Liver (tissue), 3 donors: ENCODE data around the gene ABTB2.

Source experiments
- ATF3 ChIP-seq: IDR thresholded peaks from 2 replicates; pipeline ENCODE4 v1.6.1; 2016; ENCODE audit warnings: antibody characterized with exemption
- CTCF ChIP-seq: fragments of 150-350 bp; IDR thresholded peaks from 2 replicates; pipeline ENCODE4 v1.5.1; 2017; ENCODE audit warnings: improper control_type of control experiment, low read depth, low read length; ENCODE audit not compliant: missing input control
- FOXA1 ChIP-seq: IDR thresholded peaks from 2 replicates; pipeline ENCODE4 v1.6.1; 2016; ENCODE audit warnings: antibody characterized with exemption
- GABPA ChIP-seq, 2 donors: IDR thresholded peaks in 1 of 2; conservative IDR thresholded peaks in 1 of 2; 2 replicates each; pipeline ENCODE4 v1.6.1; 2016; ENCODE audit warnings: antibody characterized with exemption in 2 of 2, mild to moderate bottlenecking in 1 of 2, moderate library complexity in 1 of 2
- JUND ChIP-seq, 2 donors: IDR thresholded peaks; 2 replicates each; pipeline ENCODE4 v1.6.1; 2016; ENCODE audit warnings: antibody characterized with exemption in 2 of 2
- MAX ChIP-seq: IDR thresholded peaks from 2 replicates; pipeline ENCODE4 v1.6.1; 2016; ENCODE audit warnings: antibody characterized with exemption
- RAD21 ChIP-seq, 2 donors: IDR thresholded peaks; 2 replicates each; pipeline ENCODE4 v1.6.1; 2016; ENCODE audit warnings: antibody characterized with exemption in 2 of 2, mild to moderate bottlenecking in 2 of 2
- REST ChIP-seq: IDR thresholded peaks from 2 replicates; pipeline ENCODE4 v1.6.1; 2016; ENCODE audit warnings: antibody characterized with exemption, mild to moderate bottlenecking
- RXRA ChIP-seq, 2 donors: IDR thresholded peaks; 2 replicates each; pipeline ENCODE4 v1.6.1; 2017 to 2018; ENCODE audit warnings: antibody characterized with exemption in 2 of 2, mild to moderate bottlenecking in 1 of 2
- SP1 ChIP-seq: IDR thresholded peaks from 2 replicates; pipeline ENCODE4 v1.6.1; 2018; ENCODE audit warnings: antibody characterized with exemption, mild to moderate bottlenecking
- donor health status: healthy.
- donor health status: healthy.

- TF ChIP-seq CTCF (no peak), RAD21 (IDR thresholded peaks at IDR 0.05) (no peak), REST (no peak), FOXA1 (no peak), GABPA (IDR thresholded peaks at IDR 0.05 in 1 of 2, conservative IDR thresholded peaks at IDR 0.05 in 1 of 2) (no peak), RXRA (IDR thresholded peaks at IDR 0.05) (no peak), MAX (no peak), SP1 (no peak), JUND (IDR thresholded peaks at IDR 0.05) (no peak), ATF3 (no peak)
Measured at GRCh38 chr11:34214961-34215805, 142.6 kb downstream of the ABTB2 start.
